ENCODE measurements around the gene FAM163B. TPM values are rescaled to one million over a fixed set of nuclear protein-coding genes. Genes with fewer than 3 reads are reported as not detected.

FAM163B gene
- total and polyA plus RNA-seq, 9 of the 15 experiments (the other 6 are each of a cell fraction or from before 2014, with no cell fraction given), result not detected

GRCh38 chr9:133619791-133620190 is 10.6 kb upstream of the FAM163B start (continued):
- no peak for TF ChIP-seq CUX1 (CRISPR knock-in tag; IDR thresholded peaks at IDR 0.05)
- no peak for TF ChIP-seq NFATC3 (IDR thresholded peaks at IDR 0.05)
- no peak for TF ChIP-seq STAT6 (CRISPR knock-in tag; IDR thresholded peaks at IDR 0.05)

Data from K562 (cell line).